GM21576 (cell line): Measurements from ENCODE around the gene NFKBIA.
A peak's percentile ranks its signal among the peaks of the same experiment; 100 is the strongest.
"Not testable (repeated sequence)": the region's sequence is repeated elsewhere in the genome, so short reads cannot be mapped to it uniquely, and the experiment has no call there.

Experiments
- ATAC-seq: cut with Tn5 transposase; IDR thresholded peaks from one replicate; pipeline ENCODE4 v1.9.1; 2021; ENCODE audit warnings: mild to moderate bottlenecking, moderate library complexity; ENCODE audit not compliant: unreplicated experiment

Gene NFKBIA

GRCh38 chr14:35404449-35405303 is at the start of gene NFKBIA:
Gene NFKBIA (minus strand): TSS chr14:35404749. CDS start chr14:35404644, 105 bp downstream.
- peak; percentile 55 for ATAC-seq

GRCh38 chr14:35446450-35446849 is 41.9 kb upstream of the NFKBIA start:
- no peak for ATAC-seq

- no peak for ATAC-seq
Measured at GRCh38 chr14:35444104-35444503, 39.6 kb upstream of the NFKBIA start.

- ATAC-seq: no peak
Measured at GRCh38 chr14:35441160-35441559, 36.6 kb upstream of the NFKBIA start.

- ATAC-seq: no peak
Measured at GRCh38 chr14:35438910-35439713, 34.6 kb upstream of the NFKBIA start.

GRCh38 chr14:35438492-35438891 is 33.9 kb upstream of the NFKBIA start:
- not testable (repeated sequence) for ATAC-seq

GRCh38 chr14:35435177-35435576 is 30.6 kb upstream of the NFKBIA start:
- no peak for ATAC-seq

GRCh38 chr14:35433826-35434225 is 29.3 kb upstream of the NFKBIA start:
- ATAC-seq: no peak

GRCh38 chr14:35430459-35431199 is 26.1 kb upstream of the NFKBIA start:
- no peak for ATAC-seq

- ATAC-seq: no peak
Measured at GRCh38 chr14:35429951-35430350, 25.4 kb upstream of the NFKBIA start.

GRCh38 chr14:35425850-35426249 is 21.3 kb upstream of the NFKBIA start:
- ATAC-seq: no peak

- ATAC-seq: no peak
Measured at GRCh38 chr14:35423621-35424020, 19.1 kb upstream of the NFKBIA start.

GRCh38 chr14:35420036-35420811 is 15.7 kb upstream of the NFKBIA start:
- no peak for ATAC-seq

- no peak for ATAC-seq
Measured at GRCh38 chr14:35419429-35419841, 14.9 kb upstream of the NFKBIA start.

- ATAC-seq: no peak
Measured at GRCh38 chr14:35418093-35418492, 13.5 kb upstream of the NFKBIA start.

GRCh38 chr14:35416108-35416750 is 11.7 kb upstream of the NFKBIA start:
- ATAC-seq: peak; percentile 43

- no peak for ATAC-seq
Measured at GRCh38 chr14:35414365-35414764, 9.8 kb upstream of the NFKBIA start.

GRCh38 chr14:35412272-35413056 is 7.9 kb upstream of the NFKBIA start:
- ATAC-seq: no peak

GRCh38 chr14:35410858-35411257 is 6.3 kb upstream of the NFKBIA start:
- no peak for ATAC-seq
